ENCODE measurements around the gene TRMT11.
"Not testable (repeated sequence)": the region's sequence is repeated elsewhere in the genome, so short reads cannot be mapped to it uniquely, and the experiment has no call there.

Gene TRMT11

GRCh38 chr6:125986301-125987025 is at the start of gene TRMT11:
Gene TRMT11, plus strand, starts transcription at chr6:125986540. Its CDS starts 11 bp downstream, at chr6:125986551.
- peak; percentile 76 to 79 for DNase-seq

DNA sequence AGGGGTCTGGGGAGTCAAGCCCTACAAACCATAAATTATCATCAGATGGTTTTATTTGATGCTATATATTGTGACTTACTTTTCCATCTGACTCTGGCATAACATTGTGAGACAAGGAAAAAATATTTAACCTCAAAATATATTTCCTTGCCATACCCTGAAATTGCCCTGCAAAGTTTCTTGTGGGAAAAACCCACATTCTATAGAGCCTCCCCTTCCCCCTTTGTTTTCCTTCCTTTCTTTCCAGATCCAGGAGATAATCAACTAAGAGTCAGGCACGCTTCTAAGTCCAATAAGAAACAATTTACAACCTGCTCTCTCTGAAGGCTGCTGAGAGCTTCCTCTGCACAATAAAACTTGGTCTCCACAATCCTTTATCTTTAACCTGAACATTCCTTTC is 47.3 kb upstream of the TRMT11 start:
- DNase-seq, result no peak

DNA sequence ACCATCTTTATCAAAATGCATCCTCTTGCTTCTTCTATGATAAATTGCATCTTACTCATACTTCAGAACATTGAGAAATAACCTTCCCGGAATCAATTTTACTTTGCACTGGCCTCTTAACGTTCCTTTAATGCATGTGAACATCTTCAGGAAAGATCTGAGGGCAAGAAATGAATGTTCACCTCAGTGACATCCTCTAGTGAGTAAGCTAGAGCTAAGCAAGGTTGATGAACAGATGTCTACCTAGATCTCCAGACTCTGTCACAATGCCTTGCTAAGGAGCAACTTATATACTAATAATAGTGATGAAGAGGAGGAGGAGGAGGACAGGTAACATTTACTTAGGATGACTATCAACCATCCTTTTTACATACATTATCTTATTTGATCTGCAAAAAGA is 46.5 kb upstream of the TRMT11 start:
- no peak for DNase-seq

DNA sequence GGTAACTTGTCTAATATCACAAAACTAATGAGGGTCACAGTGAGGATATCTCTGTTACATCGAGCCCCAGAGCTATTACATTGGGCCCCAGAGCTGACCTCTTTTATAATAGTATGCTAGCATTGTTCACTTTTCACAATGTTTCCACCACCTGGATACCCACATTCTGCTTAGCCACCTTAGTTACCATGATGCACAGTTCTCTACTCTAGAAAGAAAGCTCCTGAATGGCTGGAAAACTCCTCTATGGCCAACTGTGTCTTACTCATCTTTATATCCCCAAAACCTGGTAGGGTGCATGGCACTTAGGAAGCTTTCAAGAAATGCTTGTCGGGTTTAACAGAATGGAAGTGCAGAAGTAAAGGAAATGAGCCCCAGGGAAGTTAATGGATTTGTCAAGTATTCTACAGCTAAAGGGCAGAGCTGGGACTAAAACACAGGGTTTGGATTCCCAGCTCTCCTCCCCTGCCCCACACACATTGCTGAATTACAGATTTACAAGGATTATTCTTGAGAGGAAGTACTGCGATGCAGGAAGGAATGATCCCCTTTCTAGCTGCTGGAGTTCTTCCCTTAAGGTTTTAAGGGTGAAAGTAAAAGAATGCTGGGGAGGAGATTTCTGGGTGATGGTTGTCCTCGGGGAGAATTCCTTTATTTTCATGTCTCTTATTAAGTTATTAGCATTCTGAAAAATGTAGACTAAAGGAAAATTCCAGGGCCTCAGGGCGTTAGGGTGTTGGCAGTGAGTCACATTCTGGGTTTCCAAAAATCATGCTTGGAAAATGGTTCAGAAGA is 45.9 kb upstream of the TRMT11 start:
- DNase-seq, result no peak

GRCh38 chr6:125942672-125943527 is 43.4 kb upstream of the TRMT11 start:
- DNase-seq, result no peak

GRCh38 chr6:125943528-125944433 is 42.6 kb upstream of the TRMT11 start:
- DNase-seq, result no peak

DNA sequence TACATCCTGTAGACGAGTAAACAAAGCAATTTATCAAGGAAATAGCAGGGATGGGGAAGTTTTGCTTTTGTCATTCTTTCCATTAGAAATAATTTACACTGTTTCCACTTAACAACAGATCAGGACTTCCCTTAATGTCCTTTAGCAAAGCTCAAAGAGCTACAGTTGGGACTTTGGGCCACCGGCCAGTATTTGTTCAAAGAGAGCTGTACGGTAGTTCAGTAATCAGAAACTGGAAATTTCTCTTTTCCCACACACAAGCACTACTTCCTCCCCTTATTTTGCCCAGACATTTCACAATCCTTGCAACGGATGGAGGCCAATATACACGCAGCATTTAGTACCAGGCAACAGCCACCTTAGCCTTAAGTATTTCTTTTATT is 41.9 kb upstream of the TRMT11 start:
- DNase-seq, result no peak

GRCh38 chr6:125944896-125945295 is 41.4 kb upstream of the TRMT11 start:
- DNase-seq, result no peak

DNA sequence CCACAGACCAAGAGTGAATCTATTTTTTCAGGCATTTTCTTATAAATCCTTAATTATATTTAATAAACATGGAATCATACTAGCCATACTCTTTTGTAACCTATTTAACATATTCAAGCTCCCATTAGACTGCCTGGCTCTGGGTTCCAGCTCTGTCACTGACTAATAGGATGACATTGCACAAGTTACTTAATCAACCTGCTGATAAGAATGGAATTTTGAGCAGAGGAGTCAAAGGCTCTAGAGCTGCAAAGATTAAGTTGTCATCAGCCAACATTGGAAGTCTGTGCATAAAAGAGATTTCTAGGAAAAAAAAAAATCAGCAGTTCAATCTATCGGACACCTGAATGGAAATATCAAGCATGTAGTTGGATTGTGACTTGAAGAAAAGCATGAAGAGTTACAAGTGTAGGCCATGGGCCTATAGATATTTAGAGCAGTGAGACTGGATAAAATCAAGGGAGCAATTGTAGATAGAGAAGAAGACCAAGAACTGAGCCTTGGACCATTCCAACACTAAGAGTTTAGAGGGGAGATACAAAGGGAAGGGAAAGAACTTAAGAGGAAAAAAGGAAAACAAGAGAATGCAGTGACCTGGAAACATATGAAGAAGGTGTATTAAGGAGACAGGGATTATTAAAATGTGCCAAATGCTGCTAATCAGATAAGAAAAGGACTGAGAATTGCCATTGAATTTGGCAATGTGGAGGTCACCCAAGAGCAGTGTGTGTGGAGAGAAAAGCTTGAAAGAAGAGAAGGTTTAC is 40.8 kb upstream of the TRMT11 start:
- DNase-seq, result no peak

- DNase-seq, result no peak
These were observed 38.7 kb upstream of the TRMT11 start for GRCh38 chr6:125947615-125948014.

- DNase-seq, result no peak
These were observed 37.9 kb upstream of the TRMT11 start for GRCh38 chr6:125948455-125948854.

DNA sequence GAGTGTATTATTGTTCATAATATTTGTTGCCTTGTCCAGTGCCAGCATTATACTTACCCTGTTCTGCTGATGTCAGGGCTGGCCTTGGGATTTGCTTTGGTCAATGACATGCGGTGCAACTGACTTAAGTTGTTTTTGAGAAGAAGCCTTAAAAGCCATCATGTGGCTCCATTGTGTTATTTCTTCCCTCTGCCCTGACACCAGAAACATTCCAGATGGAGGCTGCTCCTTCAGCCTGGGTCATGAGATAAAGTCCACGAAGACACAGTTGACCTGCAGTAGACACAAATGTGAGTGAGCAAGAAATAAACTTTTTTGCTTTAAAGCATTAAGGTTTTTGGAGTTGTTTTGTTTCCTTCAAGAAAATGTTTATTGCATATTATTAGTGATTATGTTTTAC is 37.3 kb upstream of the TRMT11 start:
- DNase-seq, result no peak

GRCh38 chr6:125950293-125950692 is 36.0 kb upstream of the TRMT11 start:
- DNase-seq, result no peak

DNA sequence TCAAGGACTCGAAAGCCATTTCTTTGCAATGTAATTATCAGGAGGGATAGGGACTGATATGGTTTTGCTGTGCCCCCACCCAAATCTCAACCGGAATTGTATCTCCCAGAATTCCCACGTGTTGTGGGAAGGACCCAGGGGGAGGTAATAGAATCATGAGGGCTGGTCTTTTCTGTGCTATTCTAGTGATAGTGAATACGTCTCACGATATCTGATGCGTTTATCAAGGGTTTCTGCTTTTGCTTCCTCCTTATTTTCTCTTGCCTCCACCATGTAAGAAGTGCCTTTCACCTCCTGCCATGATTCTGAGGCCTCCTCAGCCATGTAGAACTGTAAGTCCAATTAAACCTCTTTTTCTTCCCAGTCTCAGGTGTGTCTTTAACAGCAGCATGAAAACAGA is 35.6 kb upstream of the TRMT11 start:
- DNase-seq, result not testable (repeated sequence)

GRCh38 chr6:125951323-125951722 is 35.0 kb upstream of the TRMT11 start:
- no peak for DNase-seq

- DNase-seq, result peak in 1 of 2 experiments; percentile 3
These were observed 33.4 kb upstream of the TRMT11 start for GRCh38 chr6:125952764-125953501.

- DNase-seq, result no peak
These were observed 32.9 kb upstream of the TRMT11 start for GRCh38 chr6:125953502-125953875.

GRCh38 chr6:125954735-125955339 is 31.5 kb upstream of the TRMT11 start:
- DNase-seq, result no peak

GRCh38 chr6:125955973-125956372 is 30.4 kb upstream of the TRMT11 start:
- no peak for DNase-seq

Data from stimulated activated CD4-positive, alpha-beta T cell treated with anti-CD3 and anti-CD28 coated beads, Interleukin-4, amount 100 ng/mL, for 4 hours (primary cell).